Smooth muscle cell of the brain vasculature (primary cell): ENCODE data around the gene C1orf141.
"Not testable (repeated sequence)": the region's sequence is repeated elsewhere in the genome, so short reads cannot be mapped to it uniquely, and the experiment has no call there.

Experiments used
- DNase-seq: peaks from one replicate; pipeline ENCODE4 v3.0.0-alpha.2; 2012; ENCODE audit warnings: low read depth, low spot score

Gene C1orf141

DNA sequence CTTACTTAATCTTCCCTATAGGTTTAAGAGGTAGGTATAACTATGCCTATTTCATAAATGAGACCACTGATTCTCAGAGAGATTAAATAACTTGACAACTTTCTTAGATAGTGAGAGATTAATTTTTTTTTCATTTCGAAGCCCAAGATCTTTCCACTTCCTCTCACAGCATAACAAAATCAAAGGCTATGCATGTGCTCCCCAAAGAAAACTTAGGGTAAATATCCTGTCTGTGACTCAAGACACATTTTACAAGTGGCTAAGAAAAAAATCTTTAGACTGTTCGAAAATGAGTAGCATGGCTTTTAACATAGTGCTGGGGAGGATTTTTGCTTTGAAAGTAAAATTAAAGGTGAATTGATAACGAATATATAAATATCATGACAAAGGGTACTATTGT is 8.2 kb upstream of the C1orf141 start:
- DNase-seq: no peak

DNA sequence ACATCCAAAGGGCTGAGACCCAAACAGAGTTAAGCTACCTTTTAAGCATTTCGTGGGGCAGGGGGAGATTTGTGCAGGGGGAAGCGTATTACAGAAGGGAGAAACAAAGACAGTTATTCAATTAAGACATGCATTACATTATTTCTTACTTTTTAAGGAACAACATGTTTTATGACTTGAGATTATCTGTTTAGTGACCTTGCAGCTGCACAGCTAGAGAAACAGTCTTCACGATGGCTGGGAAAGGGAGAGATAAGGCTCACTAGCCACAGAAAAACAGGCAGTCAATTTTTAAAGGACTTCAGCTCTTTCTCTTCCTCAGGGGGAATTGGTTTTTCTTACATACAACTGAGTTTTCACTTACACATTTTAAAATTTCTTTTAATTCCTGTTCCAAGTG is 7.1 kb upstream of the C1orf141 start:
- not testable (repeated sequence) for DNase-seq

DNA sequence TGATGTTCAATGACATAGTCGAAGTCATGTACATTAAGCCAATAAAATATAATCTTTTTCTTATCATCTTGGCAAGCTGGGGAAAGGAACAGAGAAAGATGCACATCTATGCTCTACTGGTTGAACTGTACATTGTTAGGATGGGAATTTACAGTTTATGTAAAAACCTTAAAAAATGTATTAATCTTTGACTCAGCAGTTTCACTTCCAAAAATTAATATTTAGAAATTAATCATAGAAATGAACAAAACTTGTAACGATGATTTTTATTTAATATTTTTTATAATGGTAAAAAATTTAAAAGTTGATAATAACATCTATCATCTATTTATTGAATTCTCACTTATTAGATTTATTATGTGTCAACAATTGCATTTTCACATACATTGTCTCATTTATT is 5.7 kb upstream of the C1orf141 start:
- no peak for DNase-seq

DNA sequence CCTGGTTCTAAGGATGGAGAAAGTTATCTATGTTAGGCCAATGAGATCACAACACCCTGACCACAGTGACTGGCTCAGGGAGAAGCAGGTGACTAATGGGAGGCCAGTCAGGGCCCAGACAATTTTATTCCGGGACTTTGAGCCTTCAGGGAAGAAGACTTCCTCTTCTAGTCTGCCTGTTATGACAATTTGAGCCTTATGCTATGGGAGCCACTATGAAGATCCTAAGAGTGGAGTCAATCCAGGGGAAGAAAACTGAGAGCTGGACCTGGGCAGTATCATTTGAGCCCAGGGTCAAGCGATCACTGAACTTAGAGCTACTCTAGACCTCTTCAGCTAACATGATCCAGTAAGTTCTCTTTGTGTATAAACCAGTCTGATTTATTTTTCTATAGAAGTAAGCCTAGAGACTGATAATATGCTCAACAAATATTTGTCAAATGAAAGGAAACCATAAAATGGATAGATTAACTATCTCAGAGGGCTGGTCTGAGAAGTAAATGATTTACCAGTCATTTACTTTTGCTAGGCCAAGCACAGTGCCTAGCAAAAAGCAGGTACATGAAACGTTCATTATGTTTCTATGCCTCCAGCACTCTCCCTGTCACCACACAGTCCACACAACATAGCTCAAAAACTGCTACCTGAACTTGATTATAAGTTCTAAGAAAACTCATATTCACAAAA is 4.2 kb upstream of the C1orf141 start:
- DNase-seq: no peak

DNA sequence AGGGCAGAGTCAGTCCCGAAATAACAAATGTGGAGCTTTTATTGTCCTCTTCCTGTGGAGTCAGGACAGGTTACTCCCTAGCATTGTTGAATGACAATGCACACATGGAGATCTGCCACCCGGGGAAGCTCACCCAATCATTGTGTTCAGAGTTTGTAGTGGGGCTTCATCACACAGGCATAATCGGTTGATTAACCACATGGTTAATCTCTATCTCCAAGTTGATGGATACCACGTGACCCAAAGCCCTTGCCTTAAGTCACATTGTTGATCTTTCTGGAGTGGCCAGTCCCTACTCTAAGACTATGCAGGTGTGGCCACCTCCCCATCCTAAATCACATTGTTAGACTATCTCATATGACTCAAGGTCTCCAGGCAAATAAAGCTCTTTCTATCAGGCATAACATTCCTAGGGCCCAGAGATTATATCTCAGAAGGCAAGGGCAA is 2.6 kb upstream of the C1orf141 start:
- no peak for DNase-seq

DNA sequence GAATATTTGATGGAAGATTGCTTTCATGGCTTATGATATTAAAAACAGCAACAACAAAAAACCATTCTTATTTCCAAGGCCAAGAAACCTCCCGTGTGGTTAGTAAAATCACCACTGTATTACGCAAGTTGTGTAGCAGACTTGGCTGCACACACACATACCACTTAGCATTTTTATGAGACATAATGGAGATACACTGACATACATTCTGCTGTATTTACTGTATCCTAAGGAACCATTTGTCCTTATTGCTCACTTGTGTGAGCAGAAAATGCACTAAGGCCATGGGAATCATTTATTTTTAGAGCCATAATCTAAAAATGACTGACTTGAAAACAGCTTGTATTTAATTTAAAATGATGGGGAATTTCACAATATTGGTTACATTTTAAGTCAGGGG is 584 bp upstream of the C1orf141 start:
- no peak for DNase-seq

DNA sequence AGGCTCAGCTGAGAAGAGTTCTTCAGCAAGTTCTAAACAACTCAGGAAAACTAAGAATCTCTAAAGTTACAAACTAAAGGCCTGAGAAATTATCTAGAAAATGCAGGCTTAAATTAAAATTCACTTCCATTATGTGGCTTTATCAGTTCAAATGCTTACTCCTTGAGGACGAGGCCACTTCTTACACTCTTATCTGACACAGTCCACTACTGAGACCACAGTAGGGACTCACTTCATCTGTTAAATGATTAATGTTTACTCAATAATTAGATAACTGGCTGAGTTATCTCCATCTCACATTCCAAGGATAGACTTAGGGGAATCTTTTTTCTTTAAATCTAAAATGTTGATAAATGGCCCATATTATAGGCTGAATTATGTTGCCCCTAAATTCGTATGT is 1.6 kb downstream of the C1orf141 start:
- no peak for DNase-seq

DNA sequence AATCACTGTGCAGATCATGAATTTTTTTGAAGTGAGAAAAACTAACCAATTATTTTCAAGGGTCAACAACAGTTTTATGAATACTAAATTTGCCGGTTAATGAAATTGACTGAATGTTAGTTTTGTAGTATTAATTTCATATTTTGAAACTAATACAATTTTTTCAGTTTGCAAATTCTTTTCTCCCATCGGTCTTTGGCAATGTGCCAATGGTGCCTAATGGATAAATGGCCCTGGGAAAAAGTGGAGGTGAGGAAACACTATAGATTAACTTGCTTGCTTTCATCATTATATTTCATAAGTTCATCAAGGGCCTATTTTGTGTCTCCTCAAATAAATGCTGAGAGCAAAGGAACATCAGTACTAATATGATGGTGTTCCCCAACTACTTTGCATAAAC is 4.1 kb downstream of the C1orf141 start:
- no peak for DNase-seq

DNA sequence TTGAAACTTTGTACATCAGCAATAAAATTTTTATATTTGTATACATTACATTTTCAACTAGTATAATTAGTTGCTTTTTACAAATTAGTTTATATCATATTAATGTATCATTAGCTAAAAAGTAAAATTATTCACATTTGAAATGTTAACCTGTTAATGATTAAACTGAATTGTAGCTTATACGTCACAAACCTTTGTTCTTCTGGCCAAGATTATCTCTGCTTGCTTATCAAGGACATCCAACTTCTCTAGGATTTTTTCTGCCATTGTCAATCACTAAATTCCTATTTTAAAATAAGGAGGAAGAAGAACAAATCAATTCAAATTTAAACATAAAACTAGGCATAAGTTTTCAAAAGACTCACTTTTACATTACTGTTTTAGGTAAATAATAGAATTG is 7.8 kb downstream of the C1orf141 start:
- no peak for DNase-seq

DNA sequence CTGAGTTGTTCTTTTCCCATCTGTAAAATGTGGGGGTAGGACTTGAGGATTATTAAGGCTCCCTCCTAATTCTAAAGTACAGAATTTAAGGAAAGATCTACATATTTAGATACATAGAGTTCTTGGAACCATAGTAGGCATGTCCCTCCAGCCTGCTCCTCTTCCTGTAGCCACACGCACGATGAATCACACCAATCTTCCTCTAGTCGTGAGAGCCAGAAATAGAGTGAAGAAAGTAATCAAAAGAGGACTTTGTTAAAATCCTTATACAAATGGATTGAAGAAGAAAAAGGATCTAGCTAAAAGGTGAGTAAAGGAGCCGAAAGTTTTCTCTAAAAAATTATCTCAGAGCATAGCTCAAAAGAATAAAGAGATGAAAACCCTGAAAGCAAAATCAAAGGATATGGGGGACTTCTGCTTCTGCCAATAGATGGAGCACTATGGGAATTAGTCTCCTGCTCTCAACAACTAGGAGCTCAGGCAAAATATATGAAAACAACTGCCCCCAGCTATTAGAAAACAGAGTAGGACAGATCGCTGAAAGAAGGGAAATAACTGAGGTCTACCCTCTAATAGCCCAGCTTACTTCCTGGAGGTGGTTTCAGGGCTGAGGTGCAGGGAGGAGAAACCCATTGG is 8.5 kb downstream of the C1orf141 start:
- no peak for DNase-seq

DNA sequence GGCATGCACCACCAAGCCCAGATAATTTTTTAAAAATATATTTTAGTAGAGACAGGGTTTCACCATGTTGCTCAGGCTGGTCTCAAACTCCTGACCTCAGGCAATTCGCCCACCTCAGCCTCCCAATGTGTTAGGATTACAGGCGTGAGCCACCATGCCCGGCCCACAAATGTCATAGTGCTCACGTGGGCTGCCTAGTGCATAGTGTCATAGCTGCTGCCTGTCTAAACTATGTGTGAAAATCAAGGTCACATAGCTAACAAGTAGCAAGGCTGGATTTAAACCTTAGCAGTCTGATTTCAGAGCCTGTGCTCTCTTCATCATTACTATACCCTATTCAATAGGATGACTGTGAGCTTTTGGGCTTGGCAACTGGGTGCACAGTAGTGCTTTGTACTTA is 10.3 kb downstream of the C1orf141 start:
- DNase-seq: no peak

DNA sequence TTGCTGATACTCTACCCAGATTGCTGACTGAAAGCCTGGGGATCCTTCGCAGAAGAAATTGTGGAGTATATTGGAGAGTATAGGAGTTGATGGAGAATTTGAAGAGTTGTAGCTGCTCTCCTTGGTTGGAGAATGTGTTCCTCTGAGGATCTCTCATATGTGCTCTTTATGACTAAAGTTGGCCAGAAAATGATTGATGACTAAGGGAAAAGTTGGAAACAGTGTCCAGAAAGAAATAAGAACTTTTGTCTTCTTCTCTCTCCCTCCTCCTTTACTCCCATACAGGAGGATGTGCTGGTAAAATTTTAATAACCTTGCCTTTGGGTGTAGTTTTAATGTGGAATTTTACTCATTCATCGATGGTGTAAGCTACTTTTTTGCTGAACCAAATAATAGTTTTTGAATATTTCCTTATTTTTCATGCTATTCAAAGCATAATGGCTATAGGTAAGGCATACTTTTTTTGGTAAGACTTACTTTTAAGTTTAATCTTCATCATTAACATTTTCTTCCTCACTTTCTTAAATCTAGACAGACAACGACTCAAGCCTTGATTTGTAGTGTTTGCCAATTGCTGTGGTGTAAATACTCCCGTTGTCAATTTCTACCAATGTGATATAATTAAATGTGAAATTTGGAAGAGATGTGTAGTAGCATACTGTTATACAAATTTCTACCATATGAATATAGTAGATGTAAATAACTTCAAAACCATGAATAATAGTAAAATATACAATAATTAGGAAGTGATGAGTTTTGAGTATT is 13.7 kb downstream of the C1orf141 start:
- DNase-seq: no peak

DNA sequence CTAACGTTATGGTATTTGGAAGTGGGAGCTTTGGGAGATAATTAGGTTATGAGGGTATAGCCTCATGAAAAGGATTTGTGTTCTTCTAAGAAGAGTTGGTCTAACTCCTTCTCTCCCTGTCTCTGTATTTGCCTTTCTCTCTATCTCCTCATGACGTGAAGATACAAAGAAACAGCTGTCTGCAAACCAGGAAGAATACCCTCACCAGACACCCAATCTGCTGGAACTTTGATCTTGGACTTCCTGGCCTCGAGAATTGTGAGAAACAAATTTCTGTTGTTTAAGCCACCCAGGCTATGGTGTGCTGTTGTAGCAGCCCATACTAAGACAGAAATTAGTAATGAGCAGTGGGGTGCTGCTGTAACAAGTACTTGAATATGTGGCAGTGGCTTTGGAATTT is 16.1 kb downstream of the C1orf141 start:
- DNase-seq: no peak

DNA sequence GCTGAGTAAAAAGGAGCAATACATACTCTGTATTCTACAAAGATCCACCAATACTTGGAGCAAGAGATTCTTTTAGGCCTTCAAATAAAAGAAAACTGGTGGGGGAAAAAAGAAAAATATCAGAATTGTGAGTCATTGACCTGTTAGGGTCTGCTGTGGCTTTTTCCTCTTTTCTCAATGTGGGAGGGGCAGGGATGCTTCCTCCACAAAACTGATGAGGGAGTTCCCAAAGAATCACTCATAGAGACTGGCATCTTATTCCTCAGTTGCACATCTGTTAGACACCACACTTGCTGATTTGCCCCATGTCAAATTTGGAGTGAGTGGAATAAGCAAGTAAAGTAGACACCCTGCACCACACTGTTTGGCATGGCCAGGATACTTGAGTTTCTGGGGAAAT is 16.6 kb downstream of the C1orf141 start:
- DNase-seq: no peak

DNA sequence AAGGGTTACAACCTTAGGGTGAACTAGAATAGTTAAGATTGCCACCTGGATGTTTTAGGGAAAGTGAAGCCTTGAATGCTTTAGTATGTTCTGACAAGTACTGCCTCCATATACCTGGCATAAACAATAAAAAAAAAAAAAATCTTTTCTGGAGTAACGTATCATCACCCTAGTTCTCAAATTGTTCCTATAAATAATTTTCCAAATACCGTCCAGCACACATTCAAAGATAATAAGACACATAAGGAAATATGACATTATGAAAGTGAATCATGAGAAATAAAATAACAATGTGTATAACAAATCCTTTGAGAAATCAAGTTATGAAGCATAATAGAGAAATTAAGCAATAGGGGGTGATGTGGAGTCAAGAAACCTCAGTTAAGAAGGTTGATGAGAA is 20.6 kb downstream of the C1orf141 start:
- no peak for DNase-seq

DNA sequence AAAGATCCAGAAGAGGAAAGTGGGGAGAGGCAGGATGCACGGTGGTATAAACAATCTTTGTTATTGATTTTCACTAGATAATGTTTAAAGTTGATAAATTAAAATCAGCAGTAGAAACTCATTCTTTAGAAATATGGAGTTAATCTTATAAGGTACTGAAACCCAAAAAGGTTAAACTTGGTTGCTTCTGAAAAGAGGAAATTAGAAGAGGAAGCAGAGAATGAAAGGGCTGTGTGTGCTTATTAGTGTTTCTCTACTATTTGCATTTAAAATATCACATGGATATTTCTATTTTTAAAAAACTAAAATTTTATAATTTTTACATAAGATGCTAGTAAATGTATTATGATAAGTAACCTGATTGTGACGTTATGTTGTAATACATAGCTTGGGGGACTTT is 24.4 kb downstream of the C1orf141 start:
- DNase-seq: no peak

DNA sequence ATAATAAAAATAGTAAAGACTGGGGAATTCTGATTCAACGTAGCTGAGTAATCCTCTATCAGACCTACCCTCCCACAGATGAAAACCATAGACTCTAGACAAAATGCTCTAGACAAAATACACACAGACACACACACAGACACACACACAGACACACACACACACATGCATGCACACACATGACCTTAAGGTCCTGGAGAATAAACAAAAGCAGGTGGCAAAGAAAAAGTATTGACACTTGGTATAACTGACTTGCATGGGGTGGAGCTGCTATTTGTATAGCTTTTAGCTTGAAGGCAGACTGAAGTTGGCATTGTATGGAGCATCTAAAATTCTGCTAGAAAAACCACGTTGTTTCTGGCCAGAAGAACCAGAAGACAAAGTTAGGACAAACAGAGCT is 29.3 kb downstream of the C1orf141 start:
- no peak for DNase-seq

DNA sequence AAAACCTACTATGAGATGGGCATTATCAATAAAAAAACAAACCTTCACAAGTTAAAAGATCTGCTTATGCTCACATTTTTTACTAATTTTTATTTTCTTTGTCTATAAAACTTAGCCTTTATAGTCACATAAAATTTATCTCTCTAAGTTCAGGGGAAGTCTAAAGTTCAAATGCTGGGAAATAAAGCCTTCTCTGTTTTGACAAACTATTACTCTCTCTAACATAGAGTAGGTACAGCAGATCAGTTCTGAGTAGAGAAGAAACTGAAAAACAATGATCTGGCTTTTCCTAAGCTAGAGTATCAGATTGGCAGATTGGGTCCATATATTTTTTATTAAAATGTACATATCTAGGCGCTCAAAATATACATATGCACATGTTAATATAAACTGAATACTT is 31.2 kb downstream of the C1orf141 start:
- DNase-seq: no peak

DNA sequence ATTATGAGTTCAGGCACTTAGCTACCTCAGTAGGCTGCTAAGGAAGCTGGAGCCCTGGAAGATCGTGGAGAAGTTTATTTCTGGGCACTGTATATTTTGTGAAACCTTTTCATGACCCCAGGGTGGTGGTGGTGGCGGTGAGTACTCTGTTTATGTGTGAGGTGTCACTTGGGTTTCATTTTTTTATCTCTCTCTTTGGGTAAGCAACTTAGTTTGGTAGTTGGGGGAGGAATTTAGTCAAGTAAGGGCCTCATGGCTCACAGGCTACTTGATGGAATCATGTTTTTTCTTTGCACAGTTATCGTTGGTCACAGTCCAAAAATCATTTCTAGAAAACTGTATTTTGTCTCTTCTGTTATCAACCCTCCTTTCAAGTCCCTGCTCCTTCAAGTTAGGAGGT is 33.9 kb downstream of the C1orf141 start:
- no peak for DNase-seq

DNA sequence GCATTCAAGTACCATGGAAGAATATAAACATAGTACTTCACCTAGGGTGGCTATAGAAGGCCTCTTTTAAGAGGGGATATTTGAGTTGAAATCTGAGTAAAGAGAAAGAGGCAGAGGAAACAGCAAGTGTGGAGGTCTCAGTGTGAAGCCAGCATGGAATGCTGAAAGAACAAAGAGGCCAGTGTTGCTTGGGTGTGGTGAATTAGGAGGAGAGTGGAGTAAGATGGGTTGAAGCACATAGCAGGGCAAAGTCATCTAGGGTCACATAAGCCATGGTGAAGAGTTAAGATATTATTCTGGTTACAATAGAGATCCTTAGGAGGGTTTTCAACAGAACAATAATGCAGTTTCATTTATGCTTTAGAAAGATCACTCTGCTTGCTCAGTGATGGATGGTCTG is 37.5 kb downstream of the C1orf141 start:
- no peak for DNase-seq

DNA sequence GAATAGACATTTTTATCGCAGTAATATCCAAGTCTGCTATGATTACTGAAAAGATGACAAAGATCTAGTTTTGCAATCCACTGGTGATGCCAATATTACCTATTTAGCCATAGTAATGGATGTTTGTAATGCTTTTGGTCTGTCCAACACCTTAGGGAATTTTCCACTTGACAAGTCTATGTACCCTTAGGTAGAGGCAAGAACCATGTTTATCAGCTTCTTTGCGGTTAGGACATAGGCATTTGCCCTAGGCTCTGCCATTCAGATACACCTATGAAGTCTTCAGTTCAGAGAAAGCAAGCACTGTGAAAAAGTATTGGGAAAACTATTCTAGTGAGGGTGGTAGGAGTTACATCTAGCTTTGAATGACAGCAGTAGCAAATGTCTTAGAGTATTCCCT is 40.6 kb downstream of the C1orf141 start:
- no peak for DNase-seq

DNA sequence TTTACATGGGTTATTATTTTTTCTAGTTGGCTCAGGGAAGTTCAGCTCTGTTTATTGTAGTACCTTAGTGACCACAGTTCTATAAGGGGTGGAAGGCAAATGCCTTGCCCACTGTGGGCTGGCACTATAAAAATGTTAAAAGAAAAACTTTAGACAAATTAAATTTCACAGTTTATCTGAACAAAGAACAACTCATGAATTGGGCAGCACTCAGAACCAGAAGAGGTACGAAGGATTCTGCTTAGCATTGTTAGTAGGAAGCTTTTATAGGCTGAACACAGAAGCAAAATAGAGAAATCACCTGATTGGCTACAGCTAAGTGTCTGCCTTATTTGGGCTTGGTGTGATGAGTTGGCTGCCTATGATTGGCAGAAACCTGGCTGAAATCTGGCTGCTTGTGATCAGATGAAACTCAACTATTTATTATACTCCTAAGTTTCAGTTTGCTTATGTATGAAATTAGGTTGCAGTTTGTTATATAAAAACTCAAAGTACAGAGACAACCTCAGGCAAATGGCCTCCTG is 45.0 kb downstream of the C1orf141 start:
- no peak for DNase-seq

DNA sequence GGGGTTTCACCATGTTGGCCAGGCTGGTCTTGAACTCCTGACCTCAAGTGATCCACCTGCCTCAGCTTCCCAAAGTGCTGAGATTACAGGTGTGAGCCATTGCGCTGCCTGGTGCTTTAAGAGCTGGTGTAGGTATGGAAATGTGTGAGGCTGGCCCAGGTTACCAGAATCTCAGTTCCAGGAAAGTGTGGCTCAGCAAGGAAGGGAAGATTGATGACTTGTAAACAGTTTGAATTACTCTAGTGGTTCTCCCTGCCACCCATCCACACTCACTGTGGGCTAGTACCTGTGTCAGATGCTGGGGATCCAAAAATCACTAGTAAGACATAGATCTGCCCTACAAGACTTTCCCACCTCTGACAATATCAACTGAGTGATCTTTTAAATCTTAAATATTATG is 46.3 kb downstream of the C1orf141 start:
- no peak for DNase-seq
